Measurements from ENCODE around the gene RLBP1.
A peak's percentile ranks its signal among the peaks of the same experiment; 100 is the strongest.
"Not testable (repeated sequence)": the region's sequence is repeated elsewhere in the genome, so short reads cannot be mapped to it uniquely, and the experiment has no call there.

Gene RLBP1

GRCh38 chr15:89221543-89221942, at the start of gene RLBP1:
Gene RLBP1, minus strand, starts transcription at chr15:89221579. Its CDS starts 2,604 bp downstream, at chr15:89218975.
- DNase-seq = no peak

- not testable (repeated sequence) for DNase-seq
Measured at GRCh38 chr15:89250142-89250541, 28.8 kb upstream of the RLBP1 start.

DNA sequence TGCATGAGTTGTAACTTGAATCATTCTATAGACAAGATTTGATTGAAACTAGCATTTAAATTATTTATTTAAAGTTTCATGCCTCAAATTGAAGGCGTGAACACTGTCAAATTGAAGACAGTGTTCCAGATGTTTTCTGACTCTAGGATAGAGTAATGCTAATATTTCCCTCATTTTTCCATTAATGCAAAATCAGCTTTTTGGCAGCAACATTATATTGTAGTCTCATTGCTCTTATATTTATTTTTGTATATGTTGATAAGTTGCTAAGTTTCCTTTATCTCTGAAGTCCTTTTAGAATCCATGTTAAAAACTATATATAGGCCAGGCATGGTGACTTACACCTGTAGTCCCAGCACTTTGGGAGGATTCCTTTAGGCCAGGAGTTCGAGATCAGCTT, 27.2 kb upstream of the RLBP1 start:
- DNase-seq = no peak

- no peak for DNase-seq
Measured at GRCh38 chr15:89247446-89247845, 26.1 kb upstream of the RLBP1 start.

- DNase-seq = no peak
Measured at GRCh38 chr15:89244574-89244903, 23.2 kb upstream of the RLBP1 start.

DNA sequence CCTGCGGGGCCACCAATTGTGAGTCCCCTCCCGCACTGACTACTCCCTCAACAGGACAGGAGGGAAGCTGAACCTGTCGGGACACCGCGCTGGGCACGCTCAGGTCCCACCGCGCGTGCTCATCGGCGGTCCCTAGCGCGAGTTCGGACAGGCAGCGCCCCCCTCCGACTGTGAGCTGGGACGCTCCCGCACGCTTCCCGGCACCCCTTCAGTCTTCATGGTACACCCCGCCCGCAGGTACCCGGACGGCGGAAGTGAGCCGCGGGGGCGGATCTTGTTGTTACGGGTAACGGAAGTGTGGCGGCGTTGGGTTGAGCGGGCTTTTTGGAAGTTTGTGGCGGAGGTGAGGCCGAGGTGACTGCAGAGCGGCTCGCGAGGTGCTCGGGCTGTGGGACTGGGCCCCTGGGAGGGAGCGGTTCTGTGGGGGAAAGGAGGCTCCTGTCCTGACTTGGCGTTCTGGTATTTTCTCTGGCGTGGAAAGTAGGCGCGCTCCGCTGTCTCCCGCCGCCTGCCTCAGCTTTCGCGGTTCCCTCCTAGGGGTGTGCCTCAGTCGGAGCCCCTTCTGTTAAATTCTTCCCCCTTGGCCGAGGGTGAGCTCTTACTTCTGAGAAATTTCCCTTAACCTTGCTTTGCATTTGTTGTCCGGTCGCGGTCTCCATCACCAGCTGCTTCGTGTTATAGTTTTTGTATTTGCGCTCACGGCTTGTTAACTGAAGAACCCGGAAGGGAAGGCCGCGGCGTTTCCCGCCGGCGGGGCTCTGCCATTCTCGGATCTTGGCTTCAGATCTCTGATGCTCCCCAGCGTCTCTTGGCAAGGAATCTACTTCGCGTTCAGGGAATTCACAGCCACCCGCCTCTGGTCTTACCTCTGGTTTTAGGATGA, 22.6 kb upstream of the RLBP1 start, which contains the start of gene FANCI:
FANCI (plus strand) TSS at position 289 of the 883 bp plus-strand sequence. CDS start 3,669 bp downstream, outside the sequence.
- DNase-seq = peak; percentile 68

GRCh38 chr15:89243046-89243690, 21.8 kb upstream of the RLBP1 start:
- no peak for DNase-seq

- DNase-seq = not testable (repeated sequence)
Measured at GRCh38 chr15:89239883-89240810, 18.8 kb upstream of the RLBP1 start.

DNA sequence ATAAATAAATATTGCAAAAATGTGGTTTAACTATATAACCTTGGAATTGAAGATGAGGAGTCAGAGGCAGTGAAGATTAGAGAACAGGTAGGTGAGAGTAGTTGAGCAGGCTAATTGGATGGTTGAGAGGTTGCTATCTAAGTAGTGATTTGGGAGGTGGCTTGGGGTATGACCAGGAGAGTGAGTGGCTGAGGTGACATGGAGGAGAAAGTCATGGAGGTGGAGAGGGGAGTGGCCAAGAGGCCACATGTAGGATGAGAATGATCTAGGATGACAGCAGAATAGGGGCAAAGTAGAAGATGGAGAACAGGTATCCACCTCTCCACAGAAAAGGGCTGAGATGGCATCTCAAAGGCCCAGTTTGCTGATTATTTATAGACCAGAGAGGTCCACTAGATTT, 10.5 kb upstream of the RLBP1 start:
- DNase-seq = no peak

GRCh38 chr15:89230277-89230676, 8.9 kb upstream of the RLBP1 start:
- DNase-seq = no peak

- no peak for DNase-seq
Measured at GRCh38 chr15:89227425-89227824, 6.0 kb upstream of the RLBP1 start.

GRCh38 chr15:89226359-89227221, 5.2 kb upstream of the RLBP1 start:
- DNase-seq = no peak

- no peak for DNase-seq
Measured at GRCh38 chr15:89225588-89225987, 4.2 kb upstream of the RLBP1 start.

DNA sequence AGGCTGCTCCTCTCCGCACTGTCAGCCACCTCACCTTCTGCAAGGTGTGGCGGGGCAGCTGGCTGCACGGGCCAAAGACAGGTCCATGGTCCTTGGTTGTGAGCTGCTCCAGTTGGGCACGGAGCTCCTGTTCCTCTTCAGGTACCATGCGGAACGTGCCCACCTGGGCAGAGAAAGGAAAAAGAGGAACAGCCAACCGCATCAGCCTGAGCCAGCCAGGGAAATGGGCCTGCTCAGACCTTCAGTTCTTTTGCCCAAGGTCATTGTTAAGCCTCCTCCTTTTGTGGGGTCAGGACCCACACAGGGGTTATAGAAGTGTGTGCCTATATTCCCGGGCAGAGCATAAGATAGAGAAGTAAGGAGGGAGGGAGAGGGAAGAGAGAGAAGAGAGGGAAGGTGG, 2.8 kb downstream of the RLBP1 start:
- no peak for DNase-seq

- DNase-seq = no peak
Measured at GRCh38 chr15:89217686-89218376, 3.5 kb downstream of the RLBP1 start.

GRCh38 chr15:89217031-89217430, 4.3 kb downstream of the RLBP1 start:
- DNase-seq = no peak

GRCh38 chr15:89215627-89216026, 5.8 kb downstream of the RLBP1 start:
- no peak for DNase-seq

GRCh38 chr15:89211678-89212170, 9.7 kb downstream of the RLBP1 start:
- no peak for DNase-seq

- DNase-seq = no peak
Measured at GRCh38 chr15:89209057-89209456, 12.3 kb downstream of the RLBP1 start.

- no peak for DNase-seq
Measured at GRCh38 chr15:89208256-89208655, 13.1 kb downstream of the RLBP1 start.

GRCh38 chr15:89206908-89207331, 14.5 kb downstream of the RLBP1 start:
- DNase-seq = peak; percentile 45

Data from NCI-H1105 (cell line).